GM21737 (cell line): ENCODE data around the gene RIIAD1.
A peak's percentile ranks its signal among the peaks of the same experiment; 100 is the strongest.
"Not testable (repeated sequence)": the region's sequence is repeated elsewhere in the genome, so short reads cannot be mapped to it uniquely, and the experiment has no call there.

Experiments used
- ATAC-seq: cut with Tn5 transposase; IDR thresholded peaks from one replicate; pipeline ENCODE4 v1.9.1; 2021; ENCODE audit warnings: mild to moderate bottlenecking, moderate library complexity; ENCODE audit not compliant: unreplicated experiment

Gene RIIAD1

DNA sequence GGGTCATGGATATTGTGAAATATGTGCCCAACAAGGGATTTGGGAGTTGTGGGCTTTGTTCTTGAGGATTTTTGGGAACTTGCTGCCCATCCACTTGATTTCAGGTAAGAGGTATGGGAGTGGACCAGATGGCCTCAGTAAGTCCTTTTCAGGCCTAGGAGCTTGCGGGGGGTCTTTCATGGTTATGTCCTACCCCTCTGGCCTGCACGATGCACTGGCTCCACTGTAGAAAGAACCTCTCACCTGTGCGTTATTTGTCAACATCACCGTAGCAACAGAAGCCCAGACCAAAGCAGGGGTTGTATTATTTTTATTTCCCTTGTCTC, 8.6 kb downstream of the RIIAD1 start:
- ATAC-seq: no peak

GRCh38 chr1:151733126-151733525, 11.8 kb downstream of the RIIAD1 start:
- ATAC-seq: no peak

DNA sequence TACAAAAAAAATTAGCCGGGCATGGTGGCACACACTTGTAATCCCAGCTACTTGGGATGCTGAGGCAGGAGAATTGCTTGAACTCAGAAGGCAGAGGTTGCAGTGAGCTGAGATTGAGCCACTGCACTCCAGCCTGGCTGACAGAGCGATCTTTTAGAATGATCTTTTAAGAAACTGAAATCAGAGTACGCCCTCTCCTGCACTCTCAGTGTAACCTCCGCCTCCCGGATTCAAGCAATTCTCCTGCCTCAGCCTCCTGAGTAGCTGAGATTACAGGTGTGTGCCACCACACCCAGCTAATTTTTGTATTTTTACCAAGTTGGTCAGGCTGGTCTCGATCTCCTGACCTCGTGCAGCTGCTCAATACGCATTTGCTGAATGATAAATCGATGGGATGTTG, 12.7 kb downstream of the RIIAD1 start:
- ATAC-seq: not testable (repeated sequence)

DNA sequence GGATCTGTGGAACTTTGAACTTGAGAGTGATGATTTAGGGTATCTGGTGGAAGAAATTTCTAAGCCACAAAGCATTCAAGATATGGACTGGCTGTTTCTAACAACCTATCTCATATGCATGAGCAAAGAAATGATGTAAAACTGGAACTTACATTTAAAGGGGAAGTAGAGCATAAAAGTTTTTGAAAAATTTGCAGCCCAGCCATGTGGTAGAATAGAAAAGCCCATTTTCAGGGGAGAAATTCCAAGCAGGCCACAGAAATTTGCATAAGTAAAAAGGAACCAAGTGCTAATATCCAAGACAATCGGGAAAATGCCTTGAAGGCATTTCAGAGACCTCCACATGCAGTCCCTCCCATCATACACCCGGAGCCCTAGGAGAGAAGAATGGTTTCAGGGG, 15.7 kb downstream of the RIIAD1 start:
- no peak for ATAC-seq

DNA sequence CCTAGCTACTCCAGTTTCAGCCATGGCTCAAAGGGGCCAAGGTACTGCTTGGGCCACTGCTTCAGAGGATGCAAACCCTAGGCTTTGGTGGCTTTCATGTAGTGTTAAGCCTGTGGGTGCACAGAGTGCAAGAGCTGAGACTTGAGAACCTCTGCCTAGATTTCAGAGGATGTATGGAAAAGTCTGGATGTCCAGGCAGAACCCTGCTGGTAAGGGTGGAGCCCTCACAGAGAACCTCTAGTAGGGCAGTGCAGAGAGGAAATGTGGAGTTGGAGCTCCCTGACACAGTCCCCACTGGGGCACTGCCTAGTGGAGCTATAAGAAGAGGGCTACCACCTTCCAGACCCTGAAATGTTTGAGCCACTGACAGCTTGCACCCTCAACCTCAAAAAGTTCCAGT, 16.2 kb downstream of the RIIAD1 start:
- ATAC-seq: no peak

DNA sequence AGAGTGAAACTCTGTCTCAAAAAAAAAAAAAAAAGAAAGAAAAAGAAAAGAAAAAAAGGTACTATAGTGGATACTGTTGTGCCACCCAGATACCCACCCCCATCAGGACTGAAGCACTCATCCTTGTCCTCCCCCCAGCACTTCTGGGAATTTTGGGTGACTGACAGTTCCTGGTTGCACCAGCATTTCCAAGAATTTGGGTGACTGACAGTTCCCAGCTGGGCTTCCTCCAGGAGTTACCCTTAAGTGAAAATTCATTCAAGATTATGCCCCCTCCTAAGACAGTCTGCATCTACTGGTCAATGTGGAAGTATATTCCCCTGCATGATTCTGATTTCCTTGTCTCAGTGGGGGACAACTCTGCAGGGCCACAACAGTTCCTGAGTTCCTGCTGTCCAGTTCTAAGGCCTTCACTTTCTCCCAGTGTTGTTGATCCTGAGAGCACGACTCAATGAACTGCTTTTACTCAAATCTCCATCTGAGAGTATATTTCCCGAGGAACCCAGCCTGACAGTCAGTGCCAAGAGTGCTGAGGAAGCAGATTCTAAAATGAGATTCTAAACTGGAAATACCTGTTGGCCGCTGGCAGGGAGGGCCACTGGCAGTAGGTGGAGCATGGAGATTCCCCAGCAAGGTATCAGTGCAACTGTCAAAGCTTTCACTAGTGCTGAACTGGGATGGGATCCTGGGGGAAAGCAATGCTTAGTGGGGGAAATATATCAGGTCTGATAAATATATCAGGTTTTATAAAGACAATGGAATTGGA, 18.5 kb downstream of the RIIAD1 start:
- no peak for ATAC-seq

DNA sequence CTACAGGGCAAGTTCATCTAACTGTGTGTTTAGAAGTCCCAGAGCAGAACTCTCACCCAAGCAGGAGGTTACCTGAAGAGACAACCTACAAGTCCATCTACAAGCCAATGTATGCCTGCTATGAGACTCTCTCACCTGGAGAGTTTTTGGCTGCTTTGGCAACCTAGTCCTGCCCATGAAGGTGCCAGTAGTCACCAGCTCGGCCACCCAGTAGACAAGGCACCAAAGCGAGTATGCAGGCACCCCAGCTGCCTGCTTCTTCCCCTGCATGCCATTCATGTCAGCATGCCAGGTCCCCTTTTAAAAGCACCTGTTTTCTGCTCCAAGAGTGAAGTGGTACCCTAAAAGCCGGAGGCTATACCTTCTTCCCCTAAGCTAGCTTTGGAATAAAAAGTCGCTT, 20.2 kb downstream of the RIIAD1 start:
- ATAC-seq: no peak

GRCh38 chr1:151756291-151756690, 35.0 kb downstream of the RIIAD1 start:
- ATAC-seq: no peak

- no peak for ATAC-seq
Observed at GRCh38 chr1:151759241-151759640, 37.9 kb downstream of the RIIAD1 start.

GRCh38 chr1:151760597-151761385, 39.5 kb downstream of the RIIAD1 start:
- ATAC-seq: no peak

GRCh38 chr1:151762941-151763921, 41.9 kb downstream of the RIIAD1 start, which contains the start of gene MRPL9:
MRPL9 (minus strand) TSS chr1:151763496; CDS start chr1:151763479, 17 bp downstream.
- ATAC-seq: peak; percentile 94

DNA sequence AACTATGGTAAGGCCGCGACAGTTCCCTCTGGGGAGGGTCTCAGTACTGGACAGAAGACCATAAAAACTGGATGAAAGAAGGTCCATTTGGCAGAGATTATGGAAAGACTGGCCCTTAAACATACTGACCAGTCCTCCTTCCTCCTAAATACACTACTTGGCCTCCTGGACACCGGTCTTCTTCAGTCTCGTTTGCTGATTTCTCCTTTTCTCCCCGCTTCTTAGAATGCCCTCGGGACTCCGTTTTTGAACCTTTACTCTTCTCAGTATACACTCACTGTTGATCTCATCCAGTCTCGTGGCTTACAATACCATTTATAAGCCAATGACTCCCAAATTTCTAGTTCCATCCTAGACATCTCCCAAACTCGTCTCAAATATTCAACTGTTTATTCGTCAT, 42.7 kb downstream of the RIIAD1 start:
- ATAC-seq: no peak

GRCh38 chr1:151768351-151769066, 47.2 kb downstream of the RIIAD1 start:
- ATAC-seq: not testable (repeated sequence)

GRCh38 chr1:151769270-151769669, 47.9 kb downstream of the RIIAD1 start:
- not testable (repeated sequence) for ATAC-seq

DNA sequence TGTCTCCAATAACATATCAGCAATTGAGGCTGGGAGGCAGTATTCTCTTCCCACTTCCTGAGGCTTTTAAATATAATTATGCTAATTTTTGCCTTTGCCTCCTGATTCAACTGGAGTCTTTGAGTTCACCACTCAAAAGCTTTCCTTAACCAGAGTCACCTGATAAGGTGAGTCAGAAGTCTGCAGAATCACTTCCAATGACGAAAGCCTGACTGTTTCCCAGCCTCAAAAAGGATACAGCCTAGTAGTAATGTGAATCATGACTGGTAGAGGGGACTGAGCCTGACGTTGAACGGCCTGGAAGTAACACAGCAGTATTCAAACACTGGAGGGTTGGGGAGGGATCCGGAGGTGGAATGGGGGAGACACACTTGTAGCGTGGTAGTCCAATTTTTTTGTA, 52.4 kb downstream of the RIIAD1 start:
- no peak for ATAC-seq

DNA sequence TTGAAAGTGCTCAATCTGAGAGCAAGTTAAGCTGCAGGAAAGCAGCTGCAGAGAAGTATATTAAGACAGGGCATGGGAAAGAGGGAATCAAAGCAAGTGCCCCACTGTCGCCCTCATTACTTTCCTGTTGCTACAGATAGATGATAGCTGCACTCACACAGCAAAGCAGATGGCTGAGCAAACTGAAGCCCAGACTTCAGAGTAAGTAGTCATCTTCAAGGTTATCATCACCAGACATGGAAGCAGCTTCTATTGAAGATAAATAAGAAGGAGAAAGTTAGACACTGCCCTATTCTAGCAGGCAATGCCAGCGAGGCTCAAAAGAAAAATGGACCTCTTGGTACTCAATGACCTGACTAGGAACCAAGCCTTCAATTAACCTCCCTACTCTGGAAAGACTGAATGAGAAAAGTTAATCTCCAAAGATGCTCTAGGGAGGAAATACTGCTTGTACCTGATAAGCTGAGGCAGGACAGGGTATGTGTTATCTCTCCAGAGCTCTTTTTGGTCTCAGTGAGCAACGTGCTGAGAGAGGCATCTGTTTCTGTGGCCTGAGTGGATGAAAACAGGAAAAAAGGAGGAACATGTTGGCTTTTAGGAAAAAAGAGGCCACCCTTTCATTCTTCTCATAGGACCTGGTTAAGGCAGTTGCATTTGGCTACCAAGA, 53.1 kb downstream of the RIIAD1 start:
- no peak for ATAC-seq

- no peak for ATAC-seq
Observed at GRCh38 chr1:151775894-151776664, 54.8 kb downstream of the RIIAD1 start.

DNA sequence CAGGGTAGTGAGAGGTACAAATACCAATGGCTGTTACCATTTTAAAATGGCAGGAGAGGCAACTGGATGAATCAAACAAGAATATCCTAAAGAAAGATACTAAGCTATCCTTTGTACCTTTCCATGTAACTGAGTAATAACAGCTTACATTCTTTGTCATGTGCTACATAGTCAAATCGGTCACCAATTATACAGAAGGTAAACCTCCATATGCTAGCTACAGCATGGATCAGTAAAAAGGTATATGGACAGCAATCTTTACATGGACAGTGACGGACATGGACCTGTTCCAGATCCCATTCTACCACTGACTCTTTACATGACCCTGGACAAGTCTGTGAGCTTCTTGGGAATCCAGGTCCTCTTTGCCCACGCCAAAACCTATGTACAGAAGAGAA, 55.3 kb downstream of the RIIAD1 start:
- ATAC-seq: no peak

- ATAC-seq: no peak
Observed at GRCh38 chr1:151777317-151777716, 56.0 kb downstream of the RIIAD1 start.
